GM12878 (cell line): Measurements from ENCODE around the gene MBD3. TPM values are rescaled to one million over a fixed set of nuclear protein-coding genes. Genes with fewer than 3 reads are reported as not detected.

Experiments used
- ATAC-seq: fragments of 200-7000 bp; cut with Tn5 transposase; 3 replicates; pipeline ENCODE4 v1.9.1; 2020; ENCODE audit warnings: mild to moderate bottlenecking, moderate library complexity
- BruUV-seq: library from RNA; stranded (reverse); fragments of 400-500 nt; replicated peaks from 2 replicates; lab custom pipeline; 2021; lab: Mats Ljungman, UMichigan
- CTCF ChIA-PET: fragments of 300-600 bp; sonication (Branson Sonifier 250); formaldehyde crosslinking; extraction: SDS; loops from one replicate; lab custom pipeline; 2021; ENCODE audit warnings: inconsistent platforms; lab: Yijun Ruan, JAX
- POLR2A ChIA-PET: fragments of 350-600 bp; formaldehyde crosslinking; extraction: SDS; loops from one replicate; lab custom pipeline; 2021; ENCODE audit warnings: inconsistent platforms; lab: Charles Lee
- RAD21 ChIA-PET: fragments of 300-600 bp; sonication (Branson Sonifier 250); formaldehyde crosslinking; loops from one replicate; lab custom pipeline; 2023; ENCODE audit warnings: antibody characterized with exemption; ENCODE audit not compliant: unreplicated experiment; lab: Charles Lee
- SMC1A ChIA-PET: fragments of 300-600 bp; sonication (Branson Sonifier 250); formaldehyde crosslinking; loops from one replicate; lab custom pipeline; 2023; ENCODE audit not compliant: unreplicated experiment, uncharacterized antibody; lab: Charles Lee
- DNase-seq: peaks from one replicate; pipeline ENCODE4 v3.0.0-alpha.2; 2011; ENCODE audit warnings: low read depth, low spot score
- FAIRE-seq: peaks from 3 replicates; lab custom pipeline; 2011; peaks lifted over from hg19 to GRCh38; lab: Jason Lieb, UNC
- H2AFZ ChIP-seq: 2 replicates; pipeline ENCODE4 v1.6.0; 2011; ENCODE audit warnings: low read depth, low read length, control low read depth; ENCODE audit not compliant: control insufficient read depth
- H3K27ac ChIP-seq: 2 replicates; pipeline ENCODE4 v1.5.1; 2011; ENCODE audit warnings: control low read depth; ENCODE audit not compliant: control insufficient read depth, insufficient read depth
- H3K27me3 ChIP-seq, 2 experiments: replicated peaks in 1 of 2; 2 replicates each; pipeline versions ENCODE4 v1.6.0 to v1.6.1; 2011; ENCODE audit warnings: low read length in 1 of 2; ENCODE audit not compliant: control insufficient read depth in 2 of 2, insufficient read depth in 2 of 2
- H3K36me3 ChIP-seq, 2 experiments: 2 replicates each; pipeline ENCODE4 v1.5.1; 2011; ENCODE audit warnings: low read length in 1 of 2; ENCODE audit not compliant: control insufficient read depth in 2 of 2, insufficient read depth in 2 of 2
- H3K4me1 ChIP-seq: 2 replicates; pipeline ENCODE4 v1.6.1; 2011; ENCODE audit warnings: mild to moderate bottlenecking, low read length, moderate library complexity, mixed read lengths; ENCODE audit not compliant: control insufficient read depth, insufficient read depth
- H3K4me2 ChIP-seq: 2 replicates; pipeline ENCODE4 v1.6.0; 2011; ENCODE audit warnings: control low read depth; ENCODE audit not compliant: control insufficient read depth, insufficient read depth
- H3K4me3 ChIP-seq: fragments of 200-600 bp; sonication (generic); 2 replicates; pipeline ENCODE4 v1.5.1; 2016
- H3K79me2 ChIP-seq: 2 replicates; pipeline ENCODE4 v1.6.0; 2011; ENCODE audit warnings: low read length; ENCODE audit not compliant: control insufficient read depth, insufficient read depth
- H3K9ac ChIP-seq: 2 replicates; pipeline ENCODE4 v1.8.0; 2011; ENCODE audit warnings: low read length, control low read depth, mixed read lengths; ENCODE audit not compliant: control insufficient read depth, insufficient read depth
- H3K9me3 ChIP-seq: replicated peaks from 3 replicates; pipeline ENCODE4 v1.5.1; 2011; ENCODE audit warnings: mild to moderate bottlenecking, low read length; ENCODE audit not compliant: control insufficient read depth, insufficient read depth
- H4K20me1 ChIP-seq: 2 replicates; pipeline ENCODE4 v1.6.0; 2011; ENCODE audit not compliant: control insufficient read depth, insufficient read depth
- ASH2L ChIP-seq: fragments of 300-600, 200-600 bp; sonication (generic); IDR thresholded peaks from 2 replicates; pipeline ENCODE4 v1.6.1; 2017; ENCODE audit warnings: low read depth, mild to moderate bottlenecking, borderline replicate concordance
- CHD1 ChIP-seq: IDR thresholded peaks from 2 replicates; pipeline ENCODE4 v1.6.1; 2012; ENCODE audit warnings: low read depth, low read length, improper control_type of control experiment
- CREM ChIP-seq: IDR thresholded peaks from 2 replicates; pipeline ENCODE4 v1.6.1; 2014; ENCODE audit warnings: antibody characterized with exemption, low read depth
- FOS ChIP-seq: IDR thresholded peaks from 3 replicates; pipeline ENCODE4 v1.6.1; 2011; ENCODE audit warnings: borderline replicate concordance; ENCODE audit not compliant: insufficient read length; ENCODE audit errors: extremely low read depth
- GABPA ChIP-seq: IDR thresholded peaks from 2 replicates; pipeline ENCODE4 v1.6.1; 2014; ENCODE audit warnings: antibody characterized with exemption, low read depth, mild to moderate bottlenecking, inconsistent platforms
- NR2F1 ChIP-seq: fragments of 450-650 bp; conservative IDR thresholded peaks from 2 replicates; pipeline ENCODE4 v1.6.1; 2017; ENCODE audit warnings: mild to moderate bottlenecking
- PAX8 ChIP-seq: fragments of 450-650 bp; IDR thresholded peaks from 2 replicates; pipeline ENCODE4 v1.6.1; 2017; ENCODE audit warnings: mild to moderate bottlenecking, moderate library complexity
- POLR2A ChIP-seq: IDR thresholded peaks from 2 replicates; pipeline ENCODE4 v1.6.1; 2011; ENCODE audit warnings: low read depth, mild to moderate bottlenecking, low read length
- POLR2AphosphoS5 ChIP-seq: IDR thresholded peaks from 2 replicates; pipeline ENCODE4 v1.6.1; 2011; ENCODE audit warnings: mild to moderate bottlenecking, low read length, inconsistent platforms
- YY1 ChIP-seq: IDR thresholded peaks from 2 replicates; pipeline ENCODE4 v1.6.1; 2011; ENCODE audit warnings: low read depth, mild to moderate bottlenecking, low read length
- ZBED1 ChIP-seq: IDR thresholded peaks from 2 replicates; pipeline ENCODE4 v1.6.1; 2016; ENCODE audit warnings: borderline replicate concordance
- WGBS: methylation state at CpG from one replicate; pipeline ENCODE4 v1.1.6; 2016; ENCODE audit warnings: low lambda C conversion rate; ENCODE audit not compliant: insufficient replicate concordance, insufficient coverage; ENCODE audit errors: missing lambda C conversion rate; 5-methylcytosine and 5-hydroxymethylcytosine counted together
- in situ Hi-C: fragments of 300-500 bp; cut with MboI; formaldehyde crosslinking; loops from 9 replicates; pipeline ENCODE4 v1.14.3; 2018; ENCODE audit warnings: mixed read lengths
- intact Hi-C: fragments of 100-400 bp; cut with micrococcal nuclease; formaldehyde crosslinking; loops from one replicate; pipeline ENCODE4 v1.14.2; 2022; ENCODE audit not compliant: unreplicated experiment
- polyA plus RNA-seq, 11 experiments: library from polyadenylated mRNA; depleted of rRNA in 4 of 11; unstranded in 6 of 11; stranded (reverse) in 5 of 11; fragments of >200 nt; fragmentation: Nextera tagmentation in 4 of 11; fragmentation: Illumina TruSeq in 1 of 11; extraction: Ambion mirVana in 4 of 11; extraction: Trizol in 1 of 11; gene quantifications; 1 replicate in 1 of 11; 2 replicates in 10 of 11; pipeline versions ENCODE4 v1.2.1 to v1.2.3, GENCODE V29; 2011 to 2016; ENCODE audit warnings: inconsistent platforms in 2 of 11, missing spikeins in 2 of 11, low read depth in 1 of 11
- total RNA-seq, 4 experiments: library from RNA; depleted of rRNA in 3 of 4; stranded (reverse); fragments of >200 nt in 3 of 4; fragmentation: Illumina TruSeq in 1 of 4; extraction: Trizol in 1 of 4; gene quantifications; 2 replicates each; pipeline versions ENCODE4 v1.2.1 to v1.2.3, GENCODE V29; 2013 to 2021
- TF ChIP-seq, protein P1 (sequence below): IDR thresholded peaks from 2 replicates; pipeline ENCODE4 v1.6.1; 2011; ENCODE audit warnings: low read depth, low read length, improper control_type of control experiment, borderline replicate concordance
- TF ChIP-seq, protein P2 (sequence below): fragments of 450-650 bp; IDR thresholded peaks from 2 replicates; pipeline ENCODE4 v1.6.1; 2017; ENCODE audit warnings: mild to moderate bottlenecking, moderate library complexity

Gene MBD3
- total and polyA plus RNA-seq, 10 of the 15 experiments (the other 5 are each of a cell fraction or from before 2014, with no cell fraction given) = 0.13 to 107 (median 21.9) TPM

DNA sequence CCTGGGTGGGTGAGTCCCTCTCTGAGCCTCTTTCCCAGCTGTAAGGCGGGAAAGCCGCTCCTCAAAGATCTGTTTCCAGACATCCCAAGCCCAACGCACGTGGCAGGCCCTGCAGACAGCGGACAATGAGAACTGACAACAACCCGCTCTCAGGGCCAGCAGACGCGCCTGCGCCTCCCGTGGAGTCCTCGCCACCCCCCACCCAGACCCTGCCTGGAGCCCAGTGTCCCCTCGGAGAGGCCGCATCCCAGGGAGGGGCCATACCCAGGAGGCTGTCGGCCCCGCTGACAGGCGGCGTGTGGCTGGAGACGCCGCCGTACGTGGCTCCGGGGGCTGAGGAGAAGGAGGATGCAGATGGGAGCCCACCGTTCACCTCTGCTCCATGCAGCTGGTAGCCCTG is 28.9 kb upstream of the MBD3 start:
- ChIA-PET CTCF (no interaction called here), POLR2A (no interaction called here), RAD21 (no interaction called here), SMC1A (no interaction called here)
- 95% methylated on average over 23 of the region's 23 CpGs for WGBS
- no peaks in the 10 kb centered on the region for H3K4me1 ChIP-seq
- H3K27ac ChIP-seq = no peak overlapping the region
- DNase-seq (no peak), FAIRE-seq (no peak), ATAC-seq (no peak)
- H3K27me3 ChIP-seq = no peaks in the 10 kb centered on the region
- no peak overlapping the region for H3K4me3 ChIP-seq
- H3K36me3 ChIP-seq = peaks cover 23 to 52% of the 10 kb centered on the region in 2 experiments
- TF ChIP-seq POLR2AphosphoS5 (no peak), POLR2A (peak; percentile 46; the same call in 1 of the 2 replicates)
- no peaks in the 10 kb centered on the region for H4K20me1 ChIP-seq
- H3K9ac ChIP-seq = no peak overlapping the region
- H2AFZ ChIP-seq = no peak overlapping the region
- H3K79me2 ChIP-seq = no peaks in the 10 kb centered on the region
- H3K9me3 ChIP-seq = no peaks in the 10 kb centered on the region
- BruUV-seq = no TSS peak
- intact Hi-C loops = no loop called here
- in situ Hi-C loops = no loop called here
- H3K4me2 ChIP-seq = no peak overlapping the region

DNA sequence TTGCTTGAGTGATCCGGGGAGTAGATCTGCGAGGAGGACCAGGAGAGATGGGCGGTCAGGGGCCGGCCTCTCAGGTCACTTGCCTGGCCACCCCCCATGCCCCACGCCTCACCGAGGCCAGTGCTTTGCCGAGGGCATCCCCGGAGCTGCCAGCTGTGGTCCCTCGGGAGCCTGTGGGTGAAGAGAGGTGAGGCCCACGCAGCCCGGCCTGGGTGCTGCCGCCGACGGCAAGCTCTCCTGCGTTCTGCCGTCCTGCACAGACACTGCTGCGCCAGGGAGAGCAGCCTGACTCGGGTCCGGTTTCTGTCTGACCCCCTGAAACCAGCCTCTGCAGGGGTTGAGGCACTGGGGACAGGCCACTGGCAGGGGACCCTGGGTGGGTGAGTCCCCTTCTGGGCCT is 28.4 kb upstream of the MBD3 start:
- no peaks in the 10 kb centered on the region for H3K4me1 ChIP-seq
- no peak for DNase-seq
- SMC1A ChIA-PET = no interaction called here
- 32% methylated on average over 15 of the region's 19 CpGs for WGBS
- no peak for ATAC-seq
- no peak overlapping the region for H3K9ac ChIP-seq
- H4K20me1 ChIP-seq = no peaks in the 10 kb centered on the region
- H3K79me2 ChIP-seq = no peaks in the 10 kb centered on the region
- intact Hi-C loops = no loop called here
- H3K27ac ChIP-seq = no peak overlapping the region
- H3K9me3 ChIP-seq = no peaks in the 10 kb centered on the region
- peaks cover 25 to 53% of the 10 kb centered on the region in 2 experiments for H3K36me3 ChIP-seq
- no peak overlapping the region for H2AFZ ChIP-seq
- FAIRE-seq = no peak
- BruUV-seq = no TSS peak
- CTCF ChIA-PET = no interaction called here
- RAD21 ChIA-PET = no interaction called here
- H3K4me2 ChIP-seq = no peak overlapping the region
- no peaks in the 10 kb centered on the region for H3K27me3 ChIP-seq
- H3K4me3 ChIP-seq = no peak overlapping the region
- POLR2A ChIA-PET = no interaction called here
- in situ Hi-C loops = no loop called here
- no peak for TF ChIP-seq ASH2L
- TF ChIP-seq YY1 = no peak
- no peak for TF ChIP-seq CHD1
- TF ChIP-seq GABPA = no peak
- TF ChIP-seq, protein P1, sequence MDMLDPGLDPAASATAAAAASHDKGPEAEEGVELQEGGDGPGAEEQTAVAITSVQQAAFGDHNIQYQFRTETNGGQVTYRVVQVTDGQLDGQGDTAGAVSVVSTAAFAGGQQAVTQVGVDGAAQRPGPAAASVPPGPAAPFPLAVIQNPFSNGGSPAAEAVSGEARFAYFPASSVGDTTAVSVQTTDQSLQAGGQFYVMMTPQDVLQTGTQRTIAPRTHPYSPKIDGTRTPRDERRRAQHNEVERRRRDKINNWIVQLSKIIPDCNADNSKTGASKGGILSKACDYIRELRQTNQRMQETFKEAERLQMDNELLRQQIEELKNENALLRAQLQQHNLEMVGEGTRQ = no peak
- no peak for TF ChIP-seq PAX8
- TF ChIP-seq, protein P2, sequence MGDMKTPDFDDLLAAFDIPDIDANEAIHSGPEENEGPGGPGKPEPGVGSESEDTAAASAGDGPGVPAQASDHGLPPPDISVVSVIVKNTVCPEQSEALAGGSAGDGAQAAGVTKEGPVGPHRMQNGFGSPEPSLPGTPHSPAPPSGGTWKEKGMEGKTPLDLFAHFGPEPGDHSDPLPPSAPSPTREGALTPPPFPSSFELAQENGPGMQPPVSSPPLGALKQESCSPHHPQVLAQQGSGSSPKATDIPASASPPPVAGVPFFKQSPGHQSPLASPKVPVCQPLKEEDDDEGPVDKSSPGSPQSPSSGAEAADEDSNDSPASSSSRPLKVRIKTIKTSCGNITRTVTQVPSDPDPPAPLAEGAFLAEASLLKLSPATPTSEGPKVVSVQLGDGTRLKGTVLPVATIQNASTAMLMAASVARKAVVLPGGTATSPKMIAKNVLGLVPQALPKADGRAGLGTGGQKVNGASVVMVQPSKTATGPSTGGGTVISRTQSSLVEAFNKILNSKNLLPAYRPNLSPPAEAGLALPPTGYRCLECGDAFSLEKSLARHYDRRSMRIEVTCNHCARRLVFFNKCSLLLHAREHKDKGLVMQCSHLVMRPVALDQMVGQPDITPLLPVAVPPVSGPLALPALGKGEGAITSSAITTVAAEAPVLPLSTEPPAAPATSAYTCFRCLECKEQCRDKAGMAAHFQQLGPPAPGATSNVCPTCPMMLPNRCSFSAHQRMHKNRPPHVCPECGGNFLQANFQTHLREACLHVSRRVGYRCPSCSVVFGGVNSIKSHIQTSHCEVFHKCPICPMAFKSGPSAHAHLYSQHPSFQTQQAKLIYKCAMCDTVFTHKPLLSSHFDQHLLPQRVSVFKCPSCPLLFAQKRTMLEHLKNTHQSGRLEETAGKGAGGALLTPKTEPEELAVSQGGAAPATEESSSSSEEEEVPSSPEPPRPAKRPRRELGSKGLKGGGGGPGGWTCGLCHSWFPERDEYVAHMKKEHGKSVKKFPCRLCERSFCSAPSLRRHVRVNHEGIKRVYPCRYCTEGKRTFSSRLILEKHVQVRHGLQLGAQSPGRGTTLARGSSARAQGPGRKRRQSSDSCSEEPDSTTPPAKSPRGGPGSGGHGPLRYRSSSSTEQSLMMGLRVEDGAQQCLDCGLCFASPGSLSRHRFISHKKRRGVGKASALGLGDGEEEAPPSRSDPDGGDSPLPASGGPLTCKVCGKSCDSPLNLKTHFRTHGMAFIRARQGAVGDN = no peak
- no peak for TF ChIP-seq CREM
- no peak for TF ChIP-seq ZBED1
- TF ChIP-seq NR2F1 = no peak
- TF ChIP-seq FOS = no peak
